ENCODE data around the gene ASB13.

- TF ChIP-seq IRF2 (CRISPR knock-in tag; IDR thresholded peaks at IDR 0.05) (no peak), FOXA3 (CRISPR knock-in tag; IDR thresholded peaks at IDR 0.05) (no peak), ATF3 (CRISPR knock-in tag; IDR thresholded peaks at IDR 0.05) (no peak), IKZF1 (IDR thresholded peaks at IDR 0.05) (no peak), BHLHE40 (IDR thresholded peaks at IDR 0.05; ENCODE audit: low read length) (no peak), MAFK (conservative IDR thresholded peaks at IDR 0.05 in 1 of 2, IDR thresholded peaks at IDR 0.05 in 1 of 2; ENCODE audit: low read length in 2 of 2) (no peak), CTCF (CRISPR knock-in tag; IDR thresholded peaks at IDR 0.05) (no peak)
Measured at GRCh38 chr10:5620223-5620721, 46.1 kb downstream of the ASB13 start.
